Panc1 (cell line): ENCODE data around the gene SP6. TPM values are rescaled to one million over a fixed set of nuclear protein-coding genes. Genes with fewer than 3 reads are reported as not detected.

ENCODE experiments used
- ATAC-seq: fragments of 200-7000 bp; cut with Tn5 transposase; 2 replicates; pipeline ENCODE4 v1.9.1; 2020; ENCODE audit warnings: mild to moderate bottlenecking, moderate library complexity
- BruUV-seq: library from RNA; stranded (reverse); fragments of 400-500 nt; replicated peaks from 2 replicates; lab custom pipeline; 2021; lab: Mats Ljungman, UMichigan
- CTCF ChIA-PET: fragments of 300-600 bp; sonication (Branson Sonifier 250); formaldehyde crosslinking; loops from one replicate; lab custom pipeline; 2022; ENCODE audit warnings: antibody characterized with exemption; lab: Charles Lee
- POLR2A ChIA-PET: fragments of 300-600 bp; sonication (Branson Sonifier 250); formaldehyde crosslinking; loops from one replicate; lab custom pipeline; 2022; ENCODE audit warnings: antibody characterized with exemption; lab: Charles Lee
- DNase-seq: peaks from one replicate; pipeline ENCODE4 v3.0.0-alpha.2; 2010; ENCODE audit warnings: low read depth, low spot score
- H3K27ac ChIP-seq: 2 replicates; pipeline ENCODE4 v1.5.1; 2011; ENCODE audit warnings: mild to moderate bottlenecking, low read length, inconsistent platforms
- H3K27me3 ChIP-seq: fragments of 200-500 bp; sonication (Bioruptor generic); 2 replicates; pipeline ENCODE4 v1.6.0; 2014; ENCODE audit warnings: low read length, inconsistent platforms; ENCODE audit not compliant: control insufficient read depth, insufficient read depth
- H3K36me3 ChIP-seq: fragments of 200-500 bp; sonication (Bioruptor generic); 2 replicates; pipeline ENCODE4 v1.5.1; 2014; ENCODE audit warnings: inconsistent platforms, mild to moderate bottlenecking, low read length, moderate library complexity; ENCODE audit not compliant: control insufficient read depth, insufficient read depth
- H3K4me1 ChIP-seq: 2 replicates; pipeline ENCODE4 v1.5.1; 2011; ENCODE audit warnings: inconsistent platforms, mild to moderate bottlenecking, low read length, moderate library complexity; ENCODE audit not compliant: control insufficient read depth, insufficient read depth
- H3K4me3 ChIP-seq, 2 experiments: 2 replicates each; pipeline ENCODE4 v1.5.1; 2011 to 2012; ENCODE audit warnings: low read depth in 2 of 2, low read length in 2 of 2, mild to moderate bottlenecking in 2 of 2, inconsistent platforms in 1 of 2, moderate library complexity in 1 of 2
- H3K9me3 ChIP-seq: fragments of 200-500 bp; sonication (Bioruptor generic); 2 replicates; pipeline ENCODE4 v1.5.1; 2014; ENCODE audit warnings: low read depth, mild to moderate bottlenecking, inconsistent platforms, low read length, moderate library complexity; ENCODE audit not compliant: control insufficient read depth, insufficient read depth
- POLR2AphosphoS5 ChIP-seq: IDR thresholded peaks from 2 replicates; pipeline ENCODE4 v1.6.1; 2012; ENCODE audit warnings: mild to moderate bottlenecking, low read depth, low read length, moderate library complexity
- REST ChIP-seq, 2 experiments: IDR thresholded peaks; 2 replicates each; pipeline ENCODE4 v1.6.1; 2011 to 2012; ENCODE audit warnings: low read depth in 2 of 2, control low read depth in 1 of 2, low read length in 1 of 2, mild to moderate bottlenecking in 1 of 2, moderate library complexity in 1 of 2; ENCODE audit not compliant: insufficient read depth in 1 of 2
- SIN3A ChIP-seq: IDR thresholded peaks from 2 replicates; pipeline ENCODE4 v1.6.1; 2012; ENCODE audit warnings: low read depth, mild to moderate bottlenecking, low read length, moderate library complexity, borderline replicate concordance; ENCODE audit not compliant: insufficient read depth
- TCF7L2 ChIP-seq: IDR thresholded peaks from 2 replicates; pipeline ENCODE4 v1.6.1; 2011; ENCODE audit warnings: mild to moderate bottlenecking, low read depth, low read length, inconsistent platforms
- in situ Hi-C: cut with HindIII; loops from 2 replicates; pipeline ENCODE4 v1.10.0; 2016; ENCODE audit warnings: low sequenced_read_pairs, low pct_unique_long_range_greater_than_20kb
- intact Hi-C: fragments of 100-400 bp; cut with micrococcal nuclease; formaldehyde crosslinking; loops from one replicate; pipeline ENCODE4 v1.10.0; 2022; ENCODE audit not compliant: unreplicated experiment
- total RNA-seq: library from RNA; stranded (reverse); gene quantifications from one replicate; pipeline ENCODE4 v1.2.1, GENCODE V29; 2021; ENCODE audit not compliant: unreplicated experiment
- TF ChIP-seq, protein P1 (sequence below): fragments of 450-650 bp; IDR thresholded peaks from 2 replicates; pipeline ENCODE4 v1.5.1; 2017; ENCODE audit warnings: mild to moderate bottlenecking

The SP6 gene
- total RNA-seq, 1 experiment from 2014 or later: 4.0 TPM

GRCh38 chr17:47803201-47803600 is 47.8 kb downstream of the SP6 start:
- Histone ChIP-seq H3K27me3 (no peaks in the 10 kb centered on the region), H3K36me3 (no peaks in the 10 kb centered on the region), H3K9me3 (no peaks in the 10 kb centered on the region), H3K4me3 (no peak overlapping the region), H3K4me1 (no peaks in the 10 kb centered on the region), H3K27ac (no peak overlapping the region)
- BruUV-seq: no TSS peak
- ChIA-PET CTCF (interaction anchor here (0.6 kb wide), 1 partner anchor 37 kb away, joined by 3 read pairs; no protein-coding TSS in a partner anchor), POLR2A (no interaction called here)
- no peak for ATAC-seq
- no peak for TF ChIP-seq REST (IDR thresholded peaks at IDR 0.05; ENCODE audit: insufficient read depth in 1 of 2, low read depth in 2 of 2, low read length in 1 of 2)
- no peak for TF ChIP-seq POLR2AphosphoS5
- TF ChIP-seq, protein P1, sequence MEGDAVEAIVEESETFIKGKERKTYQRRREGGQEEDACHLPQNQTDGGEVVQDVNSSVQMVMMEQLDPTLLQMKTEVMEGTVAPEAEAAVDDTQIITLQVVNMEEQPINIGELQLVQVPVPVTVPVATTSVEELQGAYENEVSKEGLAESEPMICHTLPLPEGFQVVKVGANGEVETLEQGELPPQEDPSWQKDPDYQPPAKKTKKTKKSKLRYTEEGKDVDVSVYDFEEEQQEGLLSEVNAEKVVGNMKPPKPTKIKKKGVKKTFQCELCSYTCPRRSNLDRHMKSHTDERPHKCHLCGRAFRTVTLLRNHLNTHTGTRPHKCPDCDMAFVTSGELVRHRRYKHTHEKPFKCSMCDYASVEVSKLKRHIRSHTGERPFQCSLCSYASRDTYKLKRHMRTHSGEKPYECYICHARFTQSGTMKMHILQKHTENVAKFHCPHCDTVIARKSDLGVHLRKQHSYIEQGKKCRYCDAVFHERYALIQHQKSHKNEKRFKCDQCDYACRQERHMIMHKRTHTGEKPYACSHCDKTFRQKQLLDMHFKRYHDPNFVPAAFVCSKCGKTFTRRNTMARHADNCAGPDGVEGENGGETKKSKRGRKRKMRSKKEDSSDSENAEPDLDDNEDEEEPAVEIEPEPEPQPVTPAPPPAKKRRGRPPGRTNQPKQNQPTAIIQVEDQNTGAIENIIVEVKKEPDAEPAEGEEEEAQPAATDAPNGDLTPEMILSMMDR: no peak
- no peak for TF ChIP-seq SIN3A
- TF ChIP-seq TCF7L2: no peak
- in situ Hi-C loops (no loop called here), intact Hi-C loops (loop anchor here (5.0 kb wide), 1 partner anchor 106 kb away; no protein-coding TSS in a partner anchor)
- no peak for DNase-seq

- no TSS peak for BruUV-seq
- ChIA-PET CTCF (interaction anchor here (0.6 to 1.1 kb wide), 3 partner anchors 36 to 84 kb away, joined by 3 read pairs; no protein-coding TSS in a partner anchor), POLR2A (no interaction called here)
- H3K4me3 ChIP-seq: no peak overlapping the region
- DNase-seq (peak; percentile 30), ATAC-seq (peak; percentile 94)
- H3K4me1 ChIP-seq: no peaks in the 10 kb centered on the region
- no peaks in the 10 kb centered on the region for H3K27me3 ChIP-seq
- in situ Hi-C loops: no loop called here
- no peaks in the 10 kb centered on the region for H3K9me3 ChIP-seq
- H3K27ac ChIP-seq: no peak overlapping the region
- intact Hi-C loops: loop anchor here (5.0 kb wide), 1 partner anchor 105 kb away; no protein-coding TSS in a partner anchor
- H3K36me3 ChIP-seq: no peaks in the 10 kb centered on the region
- TF ChIP-seq, protein P1: peak; percentile 91
- TF ChIP-seq POLR2AphosphoS5 (no peak), TCF7L2 (no peak), SIN3A (no peak), REST (IDR thresholded peaks at IDR 0.05; ENCODE audit: insufficient read depth in 1 of 2, low read depth in 2 of 2, low read length in 1 of 2) (no peak)
These were observed 48.5 kb downstream of the SP6 start for GRCh38 chr17:47802341-47803022.
